ENCODE measurements around the gene RAB11FIP5.

DNA sequence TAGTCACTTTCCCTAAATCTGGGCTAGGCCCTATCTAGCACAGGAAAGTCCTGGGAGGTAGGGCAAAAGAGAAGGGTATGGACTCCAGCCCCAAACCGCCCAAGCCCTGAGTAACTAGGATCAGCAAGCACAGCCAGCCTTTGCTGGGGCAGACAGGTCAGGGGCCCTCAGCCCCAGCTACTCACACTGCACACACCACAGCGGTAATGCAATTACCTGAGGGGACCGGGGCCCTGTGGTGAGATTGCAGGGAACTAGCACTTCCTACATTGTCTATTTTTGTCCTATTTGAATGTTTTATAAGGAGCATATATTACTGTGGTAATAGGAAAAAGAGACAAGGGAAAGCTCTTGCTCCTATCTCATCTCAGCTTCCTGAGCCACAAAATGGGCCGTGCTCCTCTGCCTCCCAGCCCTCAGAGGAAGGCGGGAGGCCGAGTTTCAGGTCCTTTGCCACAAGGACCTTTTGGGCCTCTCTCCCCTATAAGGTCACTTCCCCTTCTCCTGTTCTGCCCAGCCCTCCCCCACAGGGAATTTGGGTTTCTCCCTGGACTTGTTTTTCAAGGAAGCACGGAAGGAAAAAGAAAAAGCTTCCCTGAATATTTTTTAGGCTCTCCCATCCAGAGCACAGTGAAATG lies 20.5 kb downstream of the RAB11FIP5 start:
- no peak for TF ChIP-seq POLR2A (IDR thresholded peaks at IDR 0.05)
- TF ChIP-seq, protein P1, sequence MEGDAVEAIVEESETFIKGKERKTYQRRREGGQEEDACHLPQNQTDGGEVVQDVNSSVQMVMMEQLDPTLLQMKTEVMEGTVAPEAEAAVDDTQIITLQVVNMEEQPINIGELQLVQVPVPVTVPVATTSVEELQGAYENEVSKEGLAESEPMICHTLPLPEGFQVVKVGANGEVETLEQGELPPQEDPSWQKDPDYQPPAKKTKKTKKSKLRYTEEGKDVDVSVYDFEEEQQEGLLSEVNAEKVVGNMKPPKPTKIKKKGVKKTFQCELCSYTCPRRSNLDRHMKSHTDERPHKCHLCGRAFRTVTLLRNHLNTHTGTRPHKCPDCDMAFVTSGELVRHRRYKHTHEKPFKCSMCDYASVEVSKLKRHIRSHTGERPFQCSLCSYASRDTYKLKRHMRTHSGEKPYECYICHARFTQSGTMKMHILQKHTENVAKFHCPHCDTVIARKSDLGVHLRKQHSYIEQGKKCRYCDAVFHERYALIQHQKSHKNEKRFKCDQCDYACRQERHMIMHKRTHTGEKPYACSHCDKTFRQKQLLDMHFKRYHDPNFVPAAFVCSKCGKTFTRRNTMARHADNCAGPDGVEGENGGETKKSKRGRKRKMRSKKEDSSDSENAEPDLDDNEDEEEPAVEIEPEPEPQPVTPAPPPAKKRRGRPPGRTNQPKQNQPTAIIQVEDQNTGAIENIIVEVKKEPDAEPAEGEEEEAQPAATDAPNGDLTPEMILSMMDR (IDR thresholded peaks at IDR 0.05), result no peak
